GM21423 (cell line): ENCODE results near the gene TCP10L.

ENCODE experiments used
- ATAC-seq: cut with Tn5 transposase; IDR thresholded peaks from one replicate; pipeline ENCODE4 v1.9.1; 2021; ENCODE audit warnings: mild to moderate bottlenecking, moderate library complexity; ENCODE audit not compliant: unreplicated experiment

The TCP10L gene

GRCh38 chr21:32523988-32524719 lies 61.2 kb downstream of the TCP10L start:
- no peak for ATAC-seq
